ENCODE data around the gene RPGR. TPM values are rescaled to one million over a fixed set of nuclear protein-coding genes. Genes with fewer than 3 reads are reported as not detected.

The RPGR gene
- total RNA-seq, 1 donor from 2014 or later = 9.2 TPM

GRCh38 chrX:38260231-38260630, 67.1 kb downstream of the RPGR start:
- no peak overlapping the region for H3K4me3 Mint-ChIP-seq (ENCODE audit: unreplicated experiment)
- no peaks in the 10 kb centered on the region for H3K27me3 Mint-ChIP-seq (ENCODE audit: unreplicated experiment)
- H3K27ac Mint-ChIP-seq (ENCODE audit: unreplicated experiment) = no peak overlapping the region
- DNase-seq (ENCODE audit: extremely low spot score, unreplicated experiment) = no peak
- TF ChIP-seq, protein P1, sequence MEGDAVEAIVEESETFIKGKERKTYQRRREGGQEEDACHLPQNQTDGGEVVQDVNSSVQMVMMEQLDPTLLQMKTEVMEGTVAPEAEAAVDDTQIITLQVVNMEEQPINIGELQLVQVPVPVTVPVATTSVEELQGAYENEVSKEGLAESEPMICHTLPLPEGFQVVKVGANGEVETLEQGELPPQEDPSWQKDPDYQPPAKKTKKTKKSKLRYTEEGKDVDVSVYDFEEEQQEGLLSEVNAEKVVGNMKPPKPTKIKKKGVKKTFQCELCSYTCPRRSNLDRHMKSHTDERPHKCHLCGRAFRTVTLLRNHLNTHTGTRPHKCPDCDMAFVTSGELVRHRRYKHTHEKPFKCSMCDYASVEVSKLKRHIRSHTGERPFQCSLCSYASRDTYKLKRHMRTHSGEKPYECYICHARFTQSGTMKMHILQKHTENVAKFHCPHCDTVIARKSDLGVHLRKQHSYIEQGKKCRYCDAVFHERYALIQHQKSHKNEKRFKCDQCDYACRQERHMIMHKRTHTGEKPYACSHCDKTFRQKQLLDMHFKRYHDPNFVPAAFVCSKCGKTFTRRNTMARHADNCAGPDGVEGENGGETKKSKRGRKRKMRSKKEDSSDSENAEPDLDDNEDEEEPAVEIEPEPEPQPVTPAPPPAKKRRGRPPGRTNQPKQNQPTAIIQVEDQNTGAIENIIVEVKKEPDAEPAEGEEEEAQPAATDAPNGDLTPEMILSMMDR (IDR thresholded peaks at IDR 0.05) = peak; percentile 38
- peaks cover 20% of the 10 kb centered on the region for H3K4me1 Mint-ChIP-seq (ENCODE audit: unreplicated experiment)
- H3K9me3 Mint-ChIP-seq (ENCODE audit: unreplicated experiment) = peaks cover 5% of the 10 kb centered on the region
- H3K36me3 Mint-ChIP-seq (ENCODE audit: unreplicated experiment) = no peaks in the 10 kb centered on the region

GRCh38 chrX:38256019-38256418, 71.3 kb downstream of the RPGR start:
- Mint-ChIP-seq H3K27ac (ENCODE audit: unreplicated experiment) (no peak overlapping the region), H3K27me3 (ENCODE audit: unreplicated experiment) (no peaks in the 10 kb centered on the region), H3K4me1 (ENCODE audit: unreplicated experiment) (peaks cover 4% of the 10 kb centered on the region), H3K36me3 (ENCODE audit: unreplicated experiment) (no peaks in the 10 kb centered on the region), H3K4me3 (ENCODE audit: unreplicated experiment) (no peak overlapping the region), H3K9me3 (ENCODE audit: unreplicated experiment) (peaks cover 10% of the 10 kb centered on the region)
- TF ChIP-seq, protein P1 (IDR thresholded peaks at IDR 0.05) = no peak
- DNase-seq (ENCODE audit: extremely low spot score, unreplicated experiment) = no peak

- Mint-ChIP-seq H3K27ac (ENCODE audit: unreplicated experiment) (no peak overlapping the region), H3K27me3 (ENCODE audit: unreplicated experiment) (no peaks in the 10 kb centered on the region), H3K9me3 (ENCODE audit: unreplicated experiment) (peaks cover 6% of the 10 kb centered on the region), H3K4me3 (ENCODE audit: unreplicated experiment) (no peak overlapping the region), H3K36me3 (ENCODE audit: unreplicated experiment) (no peaks in the 10 kb centered on the region), H3K4me1 (ENCODE audit: unreplicated experiment) (peaks cover 6% of the 10 kb centered on the region)
- TF ChIP-seq, protein P1 (IDR thresholded peaks at IDR 0.05) = no peak
- DNase-seq (ENCODE audit: extremely low spot score, unreplicated experiment) = no peak
Observed at GRCh38 chrX:38249965-38250364, 77.3 kb downstream of the RPGR start.

GRCh38 chrX:38247051-38247450, 80.3 kb downstream of the RPGR start:
- no peak for DNase-seq (ENCODE audit: extremely low spot score, unreplicated experiment)
- Mint-ChIP-seq H3K9me3 (ENCODE audit: unreplicated experiment) (peaks cover 2% of the 10 kb centered on the region), H3K36me3 (ENCODE audit: unreplicated experiment) (no peaks in the 10 kb centered on the region), H3K27ac (ENCODE audit: unreplicated experiment) (no peak overlapping the region), H3K27me3 (ENCODE audit: unreplicated experiment) (no peaks in the 10 kb centered on the region), H3K4me1 (ENCODE audit: unreplicated experiment) (peaks cover 6% of the 10 kb centered on the region), H3K4me3 (ENCODE audit: unreplicated experiment) (no peak overlapping the region)
- TF ChIP-seq, protein P1 (IDR thresholded peaks at IDR 0.05) = no peak

DNA sequence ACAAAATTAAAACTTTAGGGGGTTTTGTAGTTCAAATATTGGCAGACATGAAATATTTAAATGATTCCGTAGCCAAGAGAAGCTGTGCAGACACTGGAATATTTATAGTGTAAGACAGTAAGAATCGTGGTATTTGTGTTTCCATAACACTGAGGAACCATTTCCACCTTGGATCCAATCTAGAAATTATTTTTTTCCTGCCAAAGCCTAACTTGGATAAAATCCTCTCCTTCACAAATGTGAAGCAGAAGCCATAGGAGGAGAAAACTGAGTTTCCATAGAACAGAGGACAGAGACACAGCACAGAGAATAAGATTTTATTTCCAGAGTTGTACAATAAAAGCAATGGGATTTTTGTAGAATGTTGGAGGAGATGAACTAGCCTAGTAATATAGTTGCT, 86.8 kb downstream of the RPGR start:
- Mint-ChIP-seq H3K27ac (ENCODE audit: unreplicated experiment) (no peak overlapping the region), H3K4me1 (ENCODE audit: unreplicated experiment) (no peaks in the 10 kb centered on the region), H3K27me3 (ENCODE audit: unreplicated experiment) (no peaks in the 10 kb centered on the region), H3K4me3 (ENCODE audit: unreplicated experiment) (no peak overlapping the region), H3K36me3 (ENCODE audit: unreplicated experiment) (no peaks in the 10 kb centered on the region), H3K9me3 (ENCODE audit: unreplicated experiment) (peaks cover 8% of the 10 kb centered on the region)
- TF ChIP-seq, protein P1 (IDR thresholded peaks at IDR 0.05) = no peak
- DNase-seq (ENCODE audit: extremely low spot score, unreplicated experiment) = no peak

All from osteocyte (in vitro differentiated cells).